Measurements from ENCODE around the gene ST6GALNAC5. TPM values are rescaled to one million over a fixed set of nuclear protein-coding genes. Genes with fewer than 3 reads are reported as not detected.

The ST6GALNAC5 gene
- 12.7 and 19.2 TPM in 2 replicates for total RNA-seq (2014; rRNA removed; shearing (Covaris generic))
- polyA plus RNA-seq (2016; fragmentation: Nextera tagmentation; extraction: Ambion mirVana), result 1.9 and 4.1 TPM in 2 replicates
- long read RNA-seq, partial matches to known transcripts, result 1 of 4 reads
- long read RNA-seq, other reads (novel, unspliced or antisense), result 0 of 4 reads

GRCh38 chr1:76867342-76868130 is at the start of gene ST6GALNAC5:
ST6GALNAC5 (plus strand) TSS chr1:76867480.
- Mint-ChIP-seq H3K4me1 (peaks cover 15% of the 10 kb centered on the region), H3K27ac (peak within 1 kb of the TSS; percentile 54; the same call in 1 of the 2 replicates), H3K9me3 (no peaks in the 10 kb centered on the region), H3K27me3 (ENCODE audit: insufficient read depth, low read depth, poor library complexity) (peaks cover 22% of the 10 kb centered on the region), H3K36me3 (ENCODE audit: low read depth) (no peaks in the 10 kb centered on the region), H3K4me3 (peak within 1 kb of the TSS; percentile 91)
- H3K79me2 ChIP-seq (replicated peaks; ENCODE audit: insufficient read depth), result no peaks in the 10 kb centered on the region
- peaks cover 41% of the 10 kb centered on the region for H3K27me3 ChIP-seq (ENCODE audit: insufficient read depth)
- no peak within 1 kb of the TSS for H3K27ac ChIP-seq (ENCODE audit: low read depth)
- no peaks in the 10 kb centered on the region for H3F3A ChIP-seq (replicated peaks; ENCODE audit: low read depth)
- no peaks in the 10 kb centered on the region for H3K9me2 ChIP-seq (ENCODE audit: insufficient read depth)
- H3K4me1 ChIP-seq (ENCODE audit: insufficient read depth), result peaks cover 19% of the 10 kb centered on the region
- H2AFZ ChIP-seq, result peak within 1 kb of the TSS; percentile 99
- H3K4me2 ChIP-seq, result peak within 1 kb of the TSS; percentile 95
- H4K20me1 ChIP-seq (replicated peaks; ENCODE audit: insufficient read depth), result no peaks in the 10 kb centered on the region
- no peaks in the 10 kb centered on the region for H3K36me3 ChIP-seq (ENCODE audit: insufficient read depth)
- H3K4me3 ChIP-seq, result peak within 1 kb of the TSS; percentile 96
- peak; percentile 15 for TF ChIP-seq EZH2 (IDR thresholded peaks at IDR 0.05; ENCODE audit: low read depth, unreplicated experiment)
- TF ChIP-seq EZH2phosphoT487 (IDR thresholded peaks at IDR 0.05; ENCODE audit: unreplicated experiment), result no peak
- DNase-seq (ENCODE audit: low spot score), result peak; percentile 82
- peak; percentile 47 for ATAC-seq

GRCh38 chr1:76820028-76820427 is 47.3 kb upstream of the ST6GALNAC5 start:
- DNase-seq (ENCODE audit: low spot score) (no peak), ATAC-seq (no peak)
- no peaks in the 10 kb centered on the region for H3K36me3 Mint-ChIP-seq (ENCODE audit: low read depth)
- Histone ChIP-seq H3K27me3 (ENCODE audit: insufficient read depth) (no peaks in the 10 kb centered on the region), H3K79me2 (replicated peaks; ENCODE audit: insufficient read depth) (no peaks in the 10 kb centered on the region), H3K9me2 (ENCODE audit: insufficient read depth) (no peaks in the 10 kb centered on the region), H3K4me1 (ENCODE audit: insufficient read depth) (no peaks in the 10 kb centered on the region), H3K4me2 (no peak overlapping the region), H4K20me1 (replicated peaks; ENCODE audit: insufficient read depth) (no peaks in the 10 kb centered on the region), H3K27ac (ENCODE audit: low read depth) (no peak overlapping the region), H2AFZ (no peak overlapping the region), H3K4me3 (no peak overlapping the region), H3F3A (replicated peaks; ENCODE audit: low read depth) (no peaks in the 10 kb centered on the region), H3K36me3 (ENCODE audit: insufficient read depth) (no peaks in the 10 kb centered on the region)
- no peaks in the 10 kb centered on the region for H3K27me3 Mint-ChIP-seq (ENCODE audit: insufficient read depth, low read depth, poor library complexity)
- H3K4me1 Mint-ChIP-seq, result no peaks in the 10 kb centered on the region
- no peaks in the 10 kb centered on the region for H3K9me3 Mint-ChIP-seq
- H3K27ac Mint-ChIP-seq, result no peak overlapping the region
- H3K4me3 Mint-ChIP-seq, result no peak overlapping the region
- TF ChIP-seq STAT1 (IDR thresholded peaks at IDR 0.05; ENCODE audit: unreplicated experiment) (no peak), EZH2 (IDR thresholded peaks at IDR 0.05; ENCODE audit: low read depth, unreplicated experiment) (no peak), REST (IDR thresholded peaks at IDR 0.05; ENCODE audit: unreplicated experiment) (no peak), NANOG (IDR thresholded peaks at IDR 0.05; ENCODE audit: borderline replicate concordance) (no peak), CTCF (conservative IDR thresholded peaks at IDR 0.05; ENCODE audit: low read depth in 2 of 2) (no peak), EZH2phosphoT487 (IDR thresholded peaks at IDR 0.05; ENCODE audit: unreplicated experiment) (no peak), JUNB (IDR thresholded peaks at IDR 0.05; ENCODE audit: unreplicated experiment) (no peak), ZNF114 (CRISPR knock-in tag; IDR thresholded peaks at IDR 0.05) (no peak), ZNF331 (CRISPR knock-in tag; IDR thresholded peaks at IDR 0.05; ENCODE audit: low read depth) (no peak), POLR2AphosphoS5 (IDR thresholded peaks at IDR 0.05; ENCODE audit: low read depth) (no peak), CREB1 (CRISPR knock-in tag; IDR thresholded peaks at IDR 0.05; ENCODE audit: low read depth) (no peak)
